Esophagus mucosa (tissue), 1 donor: ENCODE measurements around the gene POU2F2. TPM values are rescaled to one million over a fixed set of nuclear protein-coding genes. Genes with fewer than 3 reads are reported as not detected.

Experiments used
- ATAC-seq: fragments of 200-7000 bp; cut with Tn5 transposase; one replicate; pipeline ENCODE4 v1.9.1; 2020
- total RNA-seq: library from RNA; stranded (reverse); gene quantifications from one replicate; pipeline ENCODE4 v1.2.4, GENCODE V29; 2023
- donor health status: DM: yes; HTN: yes; CAD: no.

Gene POU2F2
- total RNA-seq, 1 donor from 2014 or later: 1.00 TPM

DNA sequence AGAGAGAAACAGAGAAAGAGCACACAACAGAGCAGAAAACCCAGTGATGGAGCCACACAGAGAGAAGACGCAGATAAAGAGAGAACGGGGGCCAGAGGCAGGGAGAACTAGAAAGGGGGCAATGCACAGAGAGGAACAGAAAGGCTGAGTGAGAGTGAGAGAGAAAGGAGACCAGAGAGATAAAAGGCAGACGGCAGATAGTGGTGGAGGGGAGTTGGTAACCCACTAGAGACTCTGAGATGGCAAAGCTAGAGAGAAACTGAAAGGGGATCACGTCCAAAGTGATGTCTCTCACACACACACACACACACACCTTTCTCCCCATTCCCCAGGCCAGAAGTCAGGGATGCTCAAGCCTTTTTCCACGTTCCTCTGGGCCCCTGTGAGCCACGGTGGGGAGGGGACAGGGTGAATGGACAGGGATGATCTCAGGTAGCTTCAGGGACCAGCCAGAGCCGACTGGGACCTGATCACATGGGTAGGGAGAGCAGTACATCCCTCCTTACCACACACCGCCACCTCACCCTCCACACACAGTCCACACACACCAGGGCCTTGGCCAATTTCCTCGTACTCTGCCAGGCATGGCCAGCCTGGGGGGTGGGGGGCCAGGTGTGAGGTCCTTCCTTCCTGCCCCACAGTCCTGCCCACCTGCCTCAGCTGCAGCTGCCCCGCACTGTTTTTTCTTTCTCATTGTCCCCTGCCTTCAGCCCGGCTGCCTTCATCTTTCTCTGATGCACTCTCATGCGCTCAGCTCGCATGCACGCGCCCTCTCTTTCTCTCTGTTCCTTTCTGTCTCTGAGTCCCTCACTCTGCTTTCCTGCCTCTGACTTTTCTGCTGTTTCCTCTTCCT, 22.5 kb upstream of the POU2F2 start:
- no peak for ATAC-seq

DNA sequence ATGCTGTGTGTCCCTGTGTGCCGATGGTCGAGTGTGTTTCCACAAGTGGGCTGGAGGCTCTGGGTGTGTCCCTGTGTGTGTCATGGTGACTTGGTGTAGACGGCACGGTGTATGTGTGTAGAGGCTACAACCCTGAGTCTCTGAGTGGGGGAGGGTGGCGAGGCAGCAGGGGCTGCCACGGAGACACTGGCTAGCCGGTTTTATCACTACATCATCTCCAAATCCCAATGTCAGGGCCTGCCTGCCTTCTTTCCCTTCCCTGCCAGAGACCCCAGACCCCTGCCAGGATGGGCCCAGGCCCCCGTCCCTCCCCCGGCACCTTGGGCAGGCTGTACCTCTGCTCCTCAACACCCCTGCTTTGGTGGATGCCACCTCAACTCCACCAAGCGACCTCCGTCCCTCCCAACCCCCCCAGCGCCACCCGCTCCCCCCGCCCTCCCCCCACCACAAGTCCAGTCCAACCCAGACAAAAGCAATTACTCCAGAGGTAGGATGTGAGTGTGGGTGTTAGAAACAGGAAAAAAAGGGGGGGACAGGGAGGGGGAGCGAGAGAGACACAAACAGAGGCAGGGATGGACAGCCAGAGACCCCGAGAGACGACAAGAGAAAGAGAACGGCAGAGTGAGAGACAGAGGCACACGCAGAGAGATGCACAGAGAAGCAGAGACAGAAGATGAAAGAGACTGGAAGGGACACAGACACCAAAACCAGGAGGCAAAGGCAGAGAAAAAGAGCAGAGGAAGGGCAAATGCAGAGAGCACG, 21.6 kb upstream of the POU2F2 start:
- ATAC-seq: no peak

DNA sequence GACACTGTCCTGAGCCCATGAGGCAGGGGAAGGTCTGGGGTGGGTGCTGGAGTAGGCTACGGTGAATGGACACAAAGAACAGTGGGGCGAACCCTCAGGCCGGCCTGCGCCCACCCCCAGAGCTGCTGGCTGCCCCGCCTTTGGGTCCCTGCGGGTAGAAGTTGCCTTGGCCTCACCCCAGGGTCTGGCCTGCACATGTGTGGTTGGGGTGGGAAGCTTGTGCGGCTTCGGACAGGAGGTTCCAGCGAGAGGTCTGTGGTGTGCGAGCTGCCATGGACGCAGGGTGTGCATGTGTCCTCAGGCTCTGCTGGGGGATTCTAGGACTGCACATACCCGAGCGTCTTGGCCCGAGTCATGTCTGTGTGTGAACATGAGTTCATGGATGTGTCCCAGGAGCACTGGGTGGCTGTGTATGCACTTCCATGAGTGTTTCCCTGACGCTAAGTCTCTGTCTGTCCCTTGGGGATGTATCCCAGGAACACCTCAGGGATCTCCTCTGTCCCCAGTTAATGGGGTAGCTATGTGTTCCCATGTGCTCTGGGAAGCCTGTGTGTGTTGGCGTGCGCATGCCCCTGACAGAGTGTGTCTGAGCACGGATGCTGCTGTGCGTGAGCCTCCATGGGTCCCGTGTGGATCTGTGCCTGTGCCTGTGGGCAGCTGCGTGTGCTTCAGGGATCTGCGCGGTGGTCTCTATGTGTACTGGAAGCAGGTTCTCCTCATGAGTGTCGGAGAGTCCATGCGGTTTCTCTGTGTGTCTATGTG, 20.8 kb upstream of the POU2F2 start:
- ATAC-seq: no peak

DNA sequence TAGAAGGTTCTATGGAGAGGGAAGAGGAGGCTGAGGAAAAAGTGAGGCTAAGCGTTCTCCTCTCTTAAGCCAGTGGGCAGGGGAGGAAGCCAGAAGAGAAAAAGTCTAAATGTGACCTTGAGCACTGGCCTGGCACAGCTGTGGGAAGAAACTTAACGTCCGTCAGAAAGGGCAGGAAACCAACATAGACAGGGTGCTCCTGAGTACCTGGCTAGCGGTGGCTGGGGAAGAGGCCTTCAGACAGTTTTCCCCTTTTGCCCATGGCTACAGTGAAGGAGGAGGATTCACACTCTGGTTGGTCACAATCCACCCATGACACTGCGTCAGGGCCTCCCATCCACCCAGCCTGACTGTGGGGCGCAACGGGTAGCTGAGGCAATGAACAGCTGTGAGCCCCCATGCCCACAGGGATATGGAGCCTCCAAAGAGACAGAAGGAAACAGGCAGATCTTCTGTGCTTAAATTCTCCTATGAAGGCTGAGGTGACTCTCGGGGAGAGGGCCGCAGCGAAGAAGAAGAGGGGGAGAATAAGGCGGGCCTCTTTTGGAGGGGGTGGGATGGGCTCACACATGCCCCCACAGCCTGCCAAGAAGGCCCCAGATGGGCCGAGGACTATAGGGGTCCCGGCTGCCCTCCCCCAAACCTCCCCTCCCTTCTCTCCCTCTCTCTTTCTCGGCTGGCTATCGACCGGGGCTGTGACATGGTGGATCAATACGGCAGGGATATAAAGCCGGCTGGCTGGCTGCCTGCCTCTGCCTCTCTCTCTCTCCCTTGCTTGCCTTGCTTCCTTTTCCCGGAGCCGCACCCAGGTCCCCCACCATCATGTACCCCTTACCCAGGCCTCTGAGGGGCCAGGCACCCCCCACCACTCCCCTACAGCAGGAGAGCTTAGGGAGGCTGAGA, 19.8 kb upstream of the POU2F2 start:
- ATAC-seq: no peak

DNA sequence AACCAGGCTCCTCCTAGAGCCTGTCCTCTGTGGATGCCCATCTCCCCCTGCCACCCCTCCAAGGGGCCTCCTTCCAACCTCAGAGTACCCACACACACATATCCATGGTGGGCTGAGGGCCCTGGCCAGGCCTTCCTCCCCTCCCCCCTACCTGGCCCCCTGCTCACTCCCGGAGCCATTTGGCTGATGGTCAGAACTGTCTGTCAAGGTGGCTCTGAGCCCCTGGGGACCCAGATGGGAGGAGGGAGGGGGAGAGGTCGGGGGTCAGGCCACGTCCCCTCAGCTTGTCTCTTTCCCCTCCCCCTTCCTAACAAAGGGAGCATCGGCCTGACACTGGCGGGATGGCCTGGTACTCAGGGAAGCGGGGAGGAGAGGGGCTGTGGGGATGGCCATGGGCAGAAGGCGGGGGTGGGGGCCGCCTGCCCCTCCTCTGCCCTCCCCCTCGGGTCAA, 18.7 kb upstream of the POU2F2 start:
- ATAC-seq: no peak

DNA sequence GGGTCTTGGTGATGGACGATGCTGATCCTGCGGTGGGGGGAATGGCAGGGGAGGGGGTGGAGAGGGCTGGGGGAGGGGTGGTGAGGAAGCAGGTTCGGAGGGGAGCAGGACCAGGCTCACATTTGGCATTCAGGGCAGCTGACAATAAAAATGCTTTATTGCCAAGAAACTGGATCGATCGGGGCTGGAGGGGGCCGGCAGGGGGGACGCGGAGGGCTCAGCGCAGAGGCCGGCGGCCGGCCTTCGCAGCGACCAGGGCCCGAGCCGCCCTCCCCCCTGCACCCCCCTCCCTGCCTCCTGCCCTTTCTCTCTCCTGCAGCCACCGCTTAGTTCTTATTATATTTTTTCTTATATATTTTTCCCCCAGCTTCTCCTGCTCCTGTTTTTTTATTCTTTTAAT, 18.1 kb upstream of the POU2F2 start:
- no peak for ATAC-seq

DNA sequence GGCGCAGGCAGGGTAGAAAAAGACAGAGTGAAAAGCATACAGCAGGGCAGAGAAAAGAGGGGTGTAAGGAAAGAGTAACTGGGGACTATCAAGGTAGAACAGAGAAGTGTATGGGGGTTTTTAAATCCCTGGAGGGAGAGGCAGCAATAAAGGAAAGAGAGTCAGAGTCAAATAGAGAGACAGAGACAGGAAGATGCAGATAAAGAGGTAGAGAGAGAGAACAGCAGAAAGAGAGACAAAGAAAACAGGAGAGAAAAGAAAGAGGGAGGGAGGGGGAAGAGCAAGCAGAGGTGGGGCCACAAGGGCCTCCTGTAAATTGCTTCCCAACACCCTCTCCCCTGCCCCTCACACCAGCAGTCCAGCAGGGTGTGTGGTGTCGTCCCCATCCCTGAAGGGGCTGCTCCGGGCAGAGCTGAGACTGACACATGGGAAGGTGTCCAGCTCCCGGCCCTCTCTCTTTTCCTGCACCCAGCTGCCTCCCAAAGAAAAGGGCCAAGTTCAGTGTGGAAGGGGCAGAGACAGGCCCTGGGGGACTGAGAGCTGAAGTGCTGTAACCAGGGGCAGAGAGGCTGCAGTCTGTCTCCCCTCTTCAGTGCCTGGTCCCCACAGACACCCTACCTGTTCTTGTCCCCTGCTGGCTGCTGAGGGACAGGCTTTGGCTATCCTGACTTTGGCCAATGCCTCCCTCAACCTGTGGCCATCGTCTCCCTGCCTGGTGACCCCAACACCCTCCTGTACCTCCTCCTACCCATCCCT, 17.4 kb upstream of the POU2F2 start:
- no peak for ATAC-seq

DNA sequence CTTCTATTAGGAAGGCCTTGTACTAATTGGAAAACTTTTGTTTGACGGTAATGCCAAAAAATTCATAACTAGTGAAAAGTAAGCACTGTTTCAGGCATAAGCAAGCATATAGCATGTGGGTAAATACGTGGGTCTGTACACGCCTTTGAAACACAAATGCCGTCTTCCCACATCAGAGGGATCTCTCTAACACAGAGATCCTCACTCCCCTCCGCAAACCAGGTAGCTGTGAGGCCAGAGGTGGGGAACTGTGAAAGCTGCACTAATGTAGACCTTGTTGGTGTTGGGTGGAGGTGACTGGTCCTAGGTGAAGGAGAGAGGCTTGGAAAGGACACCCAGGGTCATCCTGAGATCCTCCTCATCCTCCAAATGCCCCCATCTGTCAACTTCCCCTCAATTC, 16.0 kb upstream of the POU2F2 start:
- no peak for ATAC-seq

DNA sequence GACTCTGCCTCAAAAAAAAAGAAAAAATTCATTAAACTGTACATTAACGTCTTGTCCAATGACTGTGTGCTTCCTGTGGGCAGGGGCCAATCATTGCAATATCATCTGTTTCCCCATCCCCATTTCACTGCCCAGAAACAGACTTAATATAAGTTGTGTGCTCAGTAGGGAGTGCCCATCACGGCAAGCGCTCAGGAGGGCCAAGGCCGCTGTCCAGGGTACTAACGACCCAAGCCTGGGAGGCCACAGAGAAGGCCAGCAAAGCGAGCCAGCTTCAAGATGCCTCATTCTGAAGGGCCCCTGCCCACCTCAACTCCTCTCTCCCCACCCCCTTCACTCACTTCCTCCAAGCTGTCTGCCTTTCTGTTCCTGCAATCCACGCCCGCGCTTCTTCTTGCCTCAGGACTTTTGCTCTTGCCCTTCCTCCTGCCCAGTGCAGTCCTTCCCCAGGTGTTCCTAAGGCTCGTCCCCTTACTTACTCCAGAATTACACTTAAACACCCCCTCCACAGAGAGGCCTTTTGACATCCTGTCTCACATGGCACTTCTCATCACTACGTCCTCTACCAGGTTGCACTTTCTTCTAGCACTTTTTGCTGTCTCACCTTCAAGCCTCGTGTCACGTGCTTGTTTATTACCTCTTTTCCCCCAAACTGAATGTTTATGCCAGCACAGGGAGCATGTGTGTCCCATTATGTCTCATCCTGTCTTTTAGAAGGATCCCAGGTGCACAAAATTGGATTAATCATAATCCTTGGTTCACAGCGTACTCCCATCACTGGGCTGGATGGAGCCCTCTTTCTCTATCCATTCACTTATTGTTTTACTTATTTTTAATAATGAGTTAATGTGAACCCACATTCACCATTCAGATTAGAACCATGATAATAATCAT, 11.3 kb upstream of the POU2F2 start:
- no peak for ATAC-seq

DNA sequence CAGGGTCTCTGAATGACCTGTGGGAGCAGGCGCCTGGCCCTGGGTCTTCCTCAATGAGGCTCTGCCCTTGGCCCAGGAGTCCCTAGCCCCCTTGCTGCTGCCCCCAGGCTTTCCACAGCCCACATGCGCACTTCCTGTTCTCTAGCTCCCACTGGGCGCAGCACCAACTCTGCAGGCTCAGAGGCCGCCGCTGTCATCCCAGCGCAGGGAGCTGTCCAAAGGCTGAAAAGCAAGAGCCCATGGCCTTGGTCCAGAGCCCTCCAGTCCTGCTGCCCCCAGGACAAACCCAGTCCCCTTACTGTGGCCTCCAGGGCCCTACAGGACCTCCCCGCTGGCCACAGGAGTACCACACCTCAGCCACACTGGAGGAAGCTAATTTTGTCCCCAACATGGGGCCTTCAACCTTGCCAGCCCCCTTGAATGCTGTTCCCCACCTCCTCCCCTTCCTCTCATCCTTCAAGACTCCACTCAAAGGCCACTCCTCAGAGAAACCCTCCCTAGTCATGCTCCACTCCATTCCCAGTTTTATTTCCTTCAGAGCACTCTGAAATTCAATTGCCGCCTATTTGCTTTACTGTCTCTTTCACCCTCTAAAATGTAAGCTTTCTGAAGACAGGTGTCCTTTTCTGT, 8.0 kb upstream of the POU2F2 start:
- peak; percentile 60 for ATAC-seq

DNA sequence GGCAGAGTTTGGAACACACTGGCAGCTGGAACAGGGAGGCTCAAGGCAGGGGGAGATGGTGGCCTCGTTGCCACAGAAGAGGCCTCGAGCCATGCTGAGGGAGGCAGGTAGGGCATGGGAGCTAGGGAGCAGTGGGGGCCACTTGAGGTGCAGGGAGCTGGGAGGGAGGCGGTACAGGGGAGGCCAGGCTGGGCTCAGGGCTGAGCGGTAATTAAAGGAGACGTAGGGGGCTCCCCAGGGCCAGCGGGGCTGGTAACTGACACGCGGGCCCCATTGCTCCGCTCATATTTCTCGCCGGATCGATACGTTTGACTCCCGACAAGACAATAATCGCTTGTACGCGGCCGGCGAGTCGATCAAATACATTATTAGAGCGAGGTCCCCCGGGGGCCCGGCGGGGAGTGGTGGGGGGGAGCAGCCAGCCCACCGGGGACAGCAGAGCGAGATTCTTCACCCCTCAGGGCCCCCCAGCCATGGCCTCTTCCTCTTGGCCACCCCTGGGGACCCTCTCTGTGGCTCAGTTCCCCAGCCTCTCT, 2.4 kb upstream of the POU2F2 start:
- ATAC-seq: no peak

DNA sequence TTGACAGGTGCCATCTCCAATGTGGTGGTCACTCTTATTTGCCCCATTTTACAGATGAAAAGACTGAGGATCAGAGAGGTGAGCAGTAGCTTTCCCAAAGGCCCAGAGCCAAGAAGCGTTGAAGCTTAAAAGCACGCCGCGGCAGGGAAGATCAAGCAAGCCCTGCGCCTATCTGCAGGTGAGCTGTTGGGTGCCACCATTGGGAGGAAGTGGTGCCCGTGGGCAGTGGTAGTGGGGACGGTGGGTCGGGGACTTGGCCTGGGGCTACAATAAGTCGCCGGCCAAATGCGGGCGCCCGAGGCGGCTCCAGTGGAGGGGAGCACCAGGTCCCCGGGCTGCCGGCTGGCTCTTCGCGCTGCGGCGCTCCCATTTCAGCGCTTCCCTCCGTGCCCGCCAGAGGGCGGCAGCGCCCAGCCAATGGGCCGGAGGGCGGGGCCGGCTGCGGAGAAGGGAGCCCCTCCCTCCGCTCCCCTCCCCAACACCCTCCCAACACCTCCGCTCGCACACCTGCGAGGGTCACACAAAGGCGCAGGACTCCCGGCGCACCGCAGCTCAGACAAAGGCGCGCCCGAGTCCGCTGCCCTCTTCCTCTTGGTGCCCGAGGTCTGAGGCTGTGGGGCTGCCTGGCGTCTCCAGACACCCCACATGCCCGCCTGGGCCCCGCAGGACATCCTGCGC, 744 bp upstream of the POU2F2 start:
- ATAC-seq: peak; percentile 65

DNA sequence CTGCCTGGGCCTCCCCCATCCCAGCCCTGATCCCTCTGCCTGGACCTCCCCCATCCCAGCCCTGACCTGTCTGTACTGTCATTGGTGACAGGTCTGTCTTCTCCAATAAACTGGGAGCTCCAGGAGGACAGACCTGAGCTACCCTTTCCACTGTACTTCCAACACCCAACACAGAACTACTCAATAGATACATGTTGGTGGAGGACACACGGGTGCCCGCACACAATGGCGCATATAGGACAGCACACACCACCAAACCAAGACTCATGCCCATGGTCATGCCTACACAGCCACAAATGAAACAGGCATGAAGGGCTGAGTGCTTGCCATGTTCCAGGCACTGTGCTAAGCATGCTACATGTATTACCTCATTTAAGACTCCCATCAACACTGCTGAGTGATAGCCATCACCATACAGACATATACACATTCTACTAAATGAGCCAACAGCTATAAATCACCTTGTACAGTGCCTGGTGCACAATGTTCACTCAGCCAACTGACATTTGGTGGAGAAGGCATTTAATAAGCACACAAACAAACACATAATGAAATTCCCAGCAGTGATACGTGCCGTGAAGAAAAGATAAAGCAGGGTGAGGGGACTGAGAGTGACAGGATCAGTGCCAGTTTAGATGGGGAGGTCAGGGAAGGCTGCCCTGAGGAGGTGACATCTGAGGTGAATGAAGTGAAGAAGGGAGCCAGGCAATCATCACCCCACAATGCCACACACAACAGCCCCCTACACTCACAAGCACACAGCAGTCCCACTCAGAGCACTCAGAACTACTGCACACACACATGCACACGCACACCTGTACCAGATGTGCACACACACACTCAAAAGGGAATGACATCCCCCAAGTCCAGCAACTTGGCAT, 857 bp downstream of the POU2F2 start:
- ATAC-seq: no peak

DNA sequence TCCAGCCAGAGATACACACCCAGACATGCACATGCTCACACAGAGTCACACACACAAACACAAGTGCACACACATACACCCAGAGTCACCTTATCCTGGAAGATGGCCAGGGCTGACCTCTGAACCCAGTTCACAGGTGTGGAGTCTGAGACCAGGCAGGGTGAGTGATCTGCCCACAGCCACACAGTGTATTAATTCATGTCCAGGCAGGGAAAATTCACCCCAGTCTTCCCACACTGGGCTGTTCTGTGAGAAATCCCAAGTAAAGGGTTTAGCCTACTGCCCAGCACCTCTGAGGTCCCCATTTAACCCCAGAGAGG, 2.0 kb downstream of the POU2F2 start:
- no peak for ATAC-seq

DNA sequence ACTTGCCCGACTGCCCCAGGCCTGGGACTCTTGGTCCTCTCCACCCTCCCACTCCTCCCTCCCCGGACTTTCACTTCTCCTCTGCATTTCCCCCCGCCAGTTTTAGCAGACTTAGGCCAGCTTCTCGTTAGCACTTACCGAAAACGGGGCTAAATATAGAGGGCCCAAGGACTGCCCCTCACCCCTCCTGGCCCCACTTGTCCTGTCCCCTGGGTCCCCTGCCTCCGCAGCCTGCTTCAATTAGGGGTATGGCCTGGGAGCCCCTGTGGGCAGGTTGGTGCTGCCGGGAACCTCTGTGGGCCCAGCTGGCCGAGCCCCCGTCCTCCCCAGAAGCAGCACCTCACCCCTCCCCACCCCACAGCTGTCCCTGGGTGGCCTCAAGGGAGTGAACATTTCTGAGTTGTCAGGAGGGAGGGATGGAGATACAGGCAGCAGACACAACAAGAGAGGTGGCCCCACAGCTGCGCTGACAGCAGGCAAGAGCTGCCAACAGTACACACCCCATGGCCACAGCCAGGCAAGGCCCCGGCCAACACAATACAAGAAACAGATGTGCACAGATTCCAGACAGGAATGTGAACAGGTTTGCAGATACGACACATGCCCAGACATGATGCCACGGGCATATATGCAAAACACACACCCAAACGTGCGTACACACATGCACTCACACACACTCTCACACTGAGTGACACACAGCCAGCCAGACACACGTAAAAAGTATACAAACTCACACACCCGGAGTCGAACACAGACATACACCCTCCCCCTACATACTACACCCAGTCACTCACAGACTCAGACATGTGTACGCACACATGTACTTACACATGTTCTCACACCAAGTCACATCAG, 2.6 kb downstream of the POU2F2 start:
- peak; percentile 64 for ATAC-seq

DNA sequence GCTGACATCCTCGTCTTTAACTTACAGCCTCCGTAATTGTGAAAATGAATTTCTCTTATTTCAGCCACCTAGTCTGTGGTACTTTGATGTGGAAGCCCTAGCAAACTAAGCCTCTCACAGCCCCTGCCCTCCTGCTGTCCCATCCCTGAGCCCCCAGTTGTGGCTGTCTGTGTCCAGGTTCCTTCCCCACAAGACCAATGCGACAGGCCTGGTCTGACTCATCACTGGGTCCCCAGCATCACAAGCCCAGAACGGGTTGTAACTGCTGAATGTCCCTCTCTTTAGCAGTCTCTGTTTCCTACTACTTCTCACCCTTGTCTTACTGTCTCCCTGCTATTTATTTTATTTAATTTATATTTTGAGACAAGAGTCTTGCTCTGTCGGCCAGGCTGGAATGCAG, 5.7 kb downstream of the POU2F2 start:
- ATAC-seq: no peak

DNA sequence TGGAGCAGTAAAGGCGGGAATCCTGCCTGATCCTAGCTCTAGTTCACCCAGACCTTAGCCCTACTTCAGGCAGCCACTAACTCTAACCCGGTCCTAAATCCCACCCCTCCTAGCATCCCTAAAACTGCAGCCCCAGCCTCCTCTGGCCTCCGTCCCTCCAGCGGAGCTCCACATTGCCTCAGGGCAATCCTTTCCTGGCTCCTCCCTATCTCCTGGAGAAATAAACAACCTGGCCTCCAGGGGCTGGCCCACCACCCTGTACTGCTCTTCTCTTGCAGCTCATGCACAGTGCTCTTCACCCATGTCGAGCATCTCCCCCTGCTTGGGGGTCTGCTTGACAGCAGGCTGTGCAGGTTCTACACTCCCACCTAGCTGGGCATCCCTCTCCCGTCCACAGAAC, 6.7 kb downstream of the POU2F2 start:
- no peak for ATAC-seq
